ENCODE results near the gene TNFAIP8.
"Not testable (repeated sequence)": the region's sequence is repeated elsewhere in the genome, so short reads cannot be mapped to it uniquely, and the experiment has no call there.

Gene TNFAIP8

DNA sequence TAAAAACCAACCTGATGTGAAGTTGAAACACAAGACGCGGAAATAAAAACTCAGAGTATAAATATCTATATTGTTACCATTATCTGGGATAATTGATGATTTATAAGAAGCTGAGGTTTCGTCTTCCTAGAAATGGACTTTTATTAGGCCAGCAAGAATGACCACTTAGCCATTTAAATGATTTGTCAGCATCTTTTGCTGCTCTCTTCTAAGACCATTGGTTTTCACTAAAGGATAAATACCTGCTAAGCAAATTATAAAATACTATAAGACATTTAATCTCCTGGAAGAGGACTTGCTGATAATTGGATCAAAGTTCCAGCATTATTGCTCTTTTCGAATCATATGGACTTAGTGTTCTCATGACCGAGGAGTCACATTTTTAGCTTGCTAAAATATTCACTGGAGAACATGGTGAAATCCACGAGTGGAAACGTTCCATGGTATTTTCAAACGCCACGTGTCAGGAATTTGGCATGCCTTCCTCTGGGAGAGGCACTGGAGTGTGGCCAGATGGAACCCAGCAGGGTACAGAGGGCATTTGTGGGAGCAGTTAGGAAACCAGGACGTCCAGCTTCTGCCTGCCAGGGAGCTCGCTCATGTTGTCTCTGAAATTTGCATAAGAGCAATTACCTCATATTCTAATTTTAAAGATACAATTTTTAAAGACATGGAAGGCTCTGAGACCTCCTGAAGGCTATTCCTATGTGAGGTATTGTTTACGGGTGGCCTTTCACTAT lies 43.1 kb downstream of the TNFAIP8 start:
- no peak for DNase-seq

DNA sequence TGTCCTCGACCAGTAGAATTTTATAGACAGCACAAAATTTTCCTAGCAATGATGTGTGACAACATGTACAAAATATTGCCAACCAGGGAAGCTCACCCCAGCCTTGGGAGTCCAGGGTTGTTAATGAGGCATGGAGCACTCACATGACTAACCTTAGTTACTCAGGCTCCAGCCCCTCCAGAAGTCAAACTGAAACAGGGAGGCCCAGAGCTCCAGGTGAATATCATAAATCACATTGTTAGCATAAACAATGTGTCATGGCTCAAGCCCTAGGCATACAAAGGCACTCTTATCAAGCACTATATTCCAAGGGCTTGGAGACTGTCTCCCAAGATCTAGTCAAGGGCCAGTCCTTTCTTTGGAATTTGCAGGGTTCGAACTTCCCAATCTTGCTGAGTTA lies 44.4 kb downstream of the TNFAIP8 start:
- peak; percentile 43 for DNase-seq

- DNase-seq: no peak
These were observed 46.3 kb downstream of the TNFAIP8 start for GRCh38 chr5:119402081-119402480.

- DNase-seq: no peak
These were observed 46.7 kb downstream of the TNFAIP8 start for GRCh38 chr5:119402555-119402954.

DNA sequence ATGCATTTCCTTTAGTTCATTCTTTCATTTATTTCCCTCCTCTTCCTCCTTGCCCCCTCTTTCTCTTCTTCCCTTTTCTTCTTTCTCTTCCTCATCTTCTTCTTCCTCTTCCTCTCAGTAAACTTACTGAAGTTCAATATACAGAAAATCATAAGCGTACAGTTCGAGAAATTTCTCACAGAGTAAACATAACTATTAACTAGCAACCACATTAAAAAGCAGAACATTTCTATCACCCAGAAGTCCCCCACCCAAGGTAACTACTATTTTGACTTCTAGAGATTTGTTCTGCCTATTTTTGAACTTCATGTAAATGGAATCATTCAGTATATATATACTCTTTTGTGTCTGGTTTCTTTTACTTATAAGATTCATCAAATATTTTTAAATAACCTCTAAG lies 48.2 kb downstream of the TNFAIP8 start:
- DNase-seq: no peak

DNA sequence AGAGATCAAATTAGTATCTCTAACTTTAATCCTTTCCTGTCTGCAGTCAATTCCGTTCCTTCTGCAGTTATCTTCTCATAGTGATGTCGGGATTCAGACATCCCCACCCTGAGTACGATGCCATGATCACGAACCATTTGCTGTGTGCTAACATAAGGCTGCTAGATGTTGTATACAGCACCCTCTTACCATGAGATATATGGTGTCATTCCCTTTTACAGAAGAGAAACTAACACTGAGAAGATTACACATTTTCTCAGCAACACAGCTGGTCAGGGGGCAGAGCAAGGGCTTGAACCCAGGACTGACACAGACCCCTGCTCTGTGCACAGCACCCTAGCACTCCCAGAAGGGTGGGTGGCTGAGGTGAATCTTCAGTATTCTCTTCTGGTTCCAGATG lies 49.6 kb downstream of the TNFAIP8 start:
- no peak for DNase-seq

- DNase-seq: no peak
These were observed 50.8 kb downstream of the TNFAIP8 start for GRCh38 chr5:119406551-119407110.

DNA sequence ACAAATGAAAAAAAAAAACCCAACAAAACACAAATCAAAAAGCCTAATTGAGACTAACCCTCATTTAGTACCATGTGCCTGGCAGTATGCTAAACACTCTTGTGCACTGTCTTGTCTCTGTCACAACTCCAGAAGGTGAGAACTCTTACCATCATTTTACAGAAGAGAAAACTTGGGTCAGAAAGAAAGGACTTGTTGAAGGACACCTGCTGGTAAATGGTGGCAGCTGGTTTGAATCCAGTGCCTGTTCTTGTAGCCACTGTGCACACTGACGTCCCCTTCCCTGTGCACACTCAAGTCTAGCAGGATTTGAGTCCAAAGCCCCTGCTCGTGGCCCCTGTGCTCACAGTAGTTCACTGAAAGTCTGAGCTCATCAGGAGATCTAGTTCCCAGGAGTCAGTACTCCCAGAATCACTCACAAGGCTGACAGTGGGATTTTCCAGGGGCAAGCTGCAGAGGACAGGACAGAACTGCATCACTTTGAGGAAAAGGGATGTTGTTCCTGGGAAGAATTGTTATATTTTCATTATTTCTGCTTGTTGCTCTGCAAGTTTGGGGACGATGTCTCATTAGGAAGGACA lies 53.5 kb downstream of the TNFAIP8 start:
- no peak for DNase-seq

DNA sequence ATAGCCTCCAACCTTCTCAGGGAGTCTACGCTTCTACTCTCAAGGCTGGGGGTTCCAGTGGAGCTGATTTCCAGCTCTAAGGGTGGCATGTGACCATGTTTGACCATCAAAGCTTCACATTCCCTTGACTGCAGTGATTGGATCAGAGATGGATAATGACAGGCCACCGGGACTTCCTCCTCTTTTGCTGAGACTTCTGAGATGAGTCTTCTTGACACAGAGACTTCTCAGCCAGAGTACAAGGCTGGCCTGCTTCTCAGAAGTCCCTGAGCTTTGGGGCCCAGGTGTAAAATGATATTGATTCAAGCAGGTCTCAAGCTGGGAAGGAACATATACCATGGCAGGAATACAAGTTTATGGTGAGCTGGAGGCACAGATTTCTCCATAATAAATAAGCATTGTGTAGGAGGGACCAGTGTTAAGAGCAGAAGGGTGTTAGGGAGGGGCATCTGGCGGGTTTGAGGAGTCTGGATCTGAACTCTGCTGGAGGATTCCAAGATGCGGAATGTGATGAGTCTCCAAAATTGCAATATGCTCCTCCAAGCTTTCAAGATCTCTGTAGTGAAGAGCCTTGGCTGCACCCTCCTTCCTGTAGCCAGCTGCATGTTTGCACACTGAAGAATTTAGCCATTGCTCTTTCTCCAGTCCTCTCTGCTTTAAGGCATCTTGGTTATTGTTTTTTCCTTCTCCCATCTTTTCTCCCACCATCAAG lies 54.8 kb downstream of the TNFAIP8 start:
- DNase-seq: no peak

GRCh38 chr5:119411361-119412278 lies 55.8 kb downstream of the TNFAIP8 start:
- peak; percentile 19 for DNase-seq

GRCh38 chr5:119412279-119413227 lies 56.7 kb downstream of the TNFAIP8 start:
- no peak for DNase-seq

DNA sequence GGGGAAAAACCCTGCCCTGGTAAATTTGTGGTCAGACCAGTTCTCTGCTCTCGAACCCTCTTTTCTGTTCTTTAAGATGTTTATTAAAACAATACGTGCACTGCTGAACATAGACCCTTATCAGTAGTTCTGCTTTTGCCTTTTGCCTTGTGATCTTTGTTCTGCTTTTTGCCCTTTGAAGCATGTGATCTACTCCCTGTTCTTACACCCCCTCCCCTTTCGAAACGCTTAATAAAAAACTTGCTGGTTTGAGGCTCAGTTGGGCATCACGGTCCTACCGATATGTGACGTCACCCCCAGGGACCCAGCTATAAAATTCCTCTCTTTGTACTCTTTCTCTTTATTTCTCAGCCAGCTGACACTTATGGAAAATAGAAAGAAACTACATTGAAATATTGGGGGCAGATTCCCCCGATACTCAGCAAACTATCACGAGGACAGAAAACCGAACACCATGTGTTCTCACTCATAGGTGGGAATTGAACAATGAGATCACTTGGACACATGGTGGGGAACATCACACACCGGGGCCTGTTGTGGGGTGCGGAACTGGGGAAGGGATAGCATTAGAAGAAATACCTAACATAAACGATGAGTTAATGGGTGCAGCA lies 58.4 kb downstream of the TNFAIP8 start:
- DNase-seq: not testable (repeated sequence)

DNA sequence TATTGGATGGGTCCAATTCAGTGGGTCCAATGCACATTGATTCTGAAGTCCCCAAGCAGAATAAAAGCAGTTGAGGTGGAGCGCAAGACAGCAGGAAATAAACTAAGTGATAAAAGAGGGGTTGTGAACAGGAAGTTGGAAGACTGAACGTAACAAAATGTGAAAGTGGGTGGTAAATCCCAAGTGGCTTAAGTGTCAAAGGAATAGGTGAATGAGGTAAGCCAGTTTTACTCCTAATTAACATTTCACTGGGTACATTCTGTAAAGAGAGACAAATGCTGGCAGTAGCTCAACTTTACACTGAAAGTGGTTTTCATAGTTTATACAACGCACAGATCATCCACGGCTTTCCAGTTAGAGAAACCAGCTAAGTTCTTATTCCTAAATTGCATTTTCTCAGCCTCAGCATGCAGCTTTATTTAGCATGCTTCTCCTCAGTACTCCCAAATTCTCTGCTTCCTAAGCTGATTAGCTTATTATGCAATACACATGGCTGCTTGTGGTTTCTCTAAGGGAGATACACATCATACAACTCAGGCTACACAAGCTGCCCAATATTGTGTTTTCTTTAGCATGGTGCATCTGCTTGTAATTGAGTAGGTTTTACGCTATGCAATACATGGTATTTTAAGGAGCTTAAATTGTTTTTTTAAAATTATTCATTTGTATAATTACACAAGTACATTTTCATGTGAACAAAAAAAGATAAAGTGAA lies 62.2 kb downstream of the TNFAIP8 start:
- DNase-seq: no peak

DNA sequence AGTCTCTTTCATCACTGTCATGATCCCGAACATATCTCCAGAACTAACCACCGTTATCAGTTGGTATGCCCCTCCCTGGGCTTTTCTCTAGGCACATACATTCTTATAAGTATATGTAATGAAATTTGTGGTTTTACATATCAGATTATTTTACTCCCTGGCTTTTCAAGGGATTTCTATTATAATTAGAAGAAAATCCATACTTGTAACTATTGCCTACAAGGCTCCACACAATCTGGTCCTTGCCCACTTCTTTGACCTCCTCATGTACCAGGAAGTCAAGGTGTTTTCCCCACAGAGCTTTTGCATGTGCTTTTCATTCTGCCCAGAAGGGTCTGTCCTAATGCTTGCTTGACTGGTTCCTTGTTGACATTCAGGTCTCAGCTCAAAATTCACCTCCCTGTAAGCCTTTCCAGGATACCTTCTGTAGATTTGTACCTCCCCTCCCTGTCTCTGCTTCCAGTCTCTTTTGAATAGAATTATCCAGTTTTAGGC lies 62.8 kb downstream of the TNFAIP8 start:
- no peak for DNase-seq

GRCh38 chr5:119420169-119420568 lies 64.3 kb downstream of the TNFAIP8 start:
- no peak for DNase-seq

DNA sequence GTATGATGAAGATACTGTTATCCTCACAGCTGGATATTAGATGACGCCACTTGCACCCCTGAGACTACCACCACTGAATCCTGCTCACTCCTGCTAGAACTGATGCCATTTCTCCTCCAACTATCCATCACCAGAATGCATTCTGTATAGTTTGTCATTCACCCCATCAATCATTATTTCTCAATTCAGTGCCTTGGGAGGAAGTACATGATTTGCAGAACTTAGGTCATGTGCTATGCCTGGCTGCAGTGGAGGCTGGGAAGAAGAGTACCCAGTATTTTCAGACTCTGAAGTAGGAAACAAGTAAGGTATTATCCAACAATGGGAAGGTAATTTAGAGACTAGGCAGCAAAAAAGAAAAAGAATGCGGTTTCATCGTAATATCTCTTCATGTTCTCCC lies 70.2 kb downstream of the TNFAIP8 start:
- no peak for DNase-seq

- DNase-seq: no peak
These were observed 71.2 kb downstream of the TNFAIP8 start for GRCh38 chr5:119427060-119427459.

DNA sequence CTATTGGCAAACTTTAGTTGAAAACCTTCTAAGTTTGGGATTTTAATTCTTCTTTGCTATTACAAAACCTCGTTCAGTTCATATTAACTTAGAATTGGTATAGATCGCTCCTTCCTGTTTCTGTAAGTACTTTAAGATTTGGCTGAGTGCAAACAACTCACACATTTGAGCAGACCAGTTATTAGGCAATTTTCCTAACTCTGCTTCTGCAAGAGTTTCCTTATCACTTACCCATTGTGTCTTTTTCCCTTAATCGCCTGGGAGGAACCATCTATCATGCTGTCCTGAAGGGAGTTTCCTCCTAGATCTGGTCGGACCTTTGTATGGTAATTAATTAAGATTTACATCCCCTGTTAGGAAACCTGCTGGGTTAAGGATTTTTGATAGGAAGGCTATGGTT lies 71.8 kb downstream of the TNFAIP8 start:
- not testable (repeated sequence) for DNase-seq

- not testable (repeated sequence) for DNase-seq
These were observed 72.3 kb downstream of the TNFAIP8 start for GRCh38 chr5:119428166-119428565.

DNA sequence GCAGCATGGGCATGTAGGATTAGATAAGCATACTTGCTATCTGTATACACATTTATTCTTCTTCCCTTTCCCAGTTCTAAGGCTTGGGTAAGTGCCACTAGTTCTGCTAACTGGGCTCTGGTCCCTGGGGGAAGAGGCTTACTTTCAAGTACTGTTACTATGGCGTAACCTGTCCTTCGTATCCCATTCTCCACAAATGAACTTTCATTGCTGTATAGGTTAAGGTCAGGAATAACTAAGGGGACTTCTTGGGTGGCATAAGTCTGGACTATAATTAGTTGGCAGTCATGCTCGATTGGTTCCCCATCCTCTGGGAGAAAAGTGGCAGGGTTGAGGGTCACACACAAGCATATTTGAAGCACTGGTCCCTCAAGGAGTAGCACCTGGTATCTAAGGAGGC lies 72.8 kb downstream of the TNFAIP8 start:
- DNase-seq: not testable (repeated sequence)
